ENCODE measurements around the gene TERT. TPM values are rescaled to one million over a fixed set of nuclear protein-coding genes. Genes with fewer than 3 reads are reported as not detected.

Gene TERT
- total RNA-seq, 2 donors from 2014 or later = not detected

- DNase-seq (no peak), ATAC-seq (no peak)
- intact Hi-C loops (cut with DNase I) = no loop called here
Observed at GRCh38 chr5:1215320-1216096, 79.4 kb downstream of the TERT start.

- DNase-seq = no peak
- ATAC-seq = no peak
- intact Hi-C loops (cut with DNase I) = no loop called here
Observed at GRCh38 chr5:1214936-1215220, 80.0 kb downstream of the TERT start.

GRCh38 chr5:1214163-1214935 is 80.5 kb downstream of the TERT start:
- ATAC-seq (no peak), DNase-seq (no peak)
- intact Hi-C loops (cut with DNase I) = no loop called here

GRCh38 chr5:1213508-1214162 is 81.2 kb downstream of the TERT start:
- peak; percentile 8 for DNase-seq
- intact Hi-C loops (cut with DNase I) = no loop called here
- ATAC-seq = no peak

GRCh38 chr5:1212881-1213280 is 82.0 kb downstream of the TERT start:
- intact Hi-C loops (cut with DNase I) = no loop called here
- peak; percentile 13 for DNase-seq

GRCh38 chr5:1212271-1212670 is 82.6 kb downstream of the TERT start:
- ATAC-seq (no peak), DNase-seq (peak; percentile 7)
- intact Hi-C loops (cut with DNase I) = no loop called here

More at GRCh38 chr5:1212881-1213280, 82.0 kb downstream of the TERT start:
- ATAC-seq = no peak

GRCh38 chr5:1211701-1212100 is 83.2 kb downstream of the TERT start:
- DNase-seq (no peak), ATAC-seq (no peak)
- intact Hi-C loops (cut with DNase I) = no loop called here

GRCh38 chr5:1210832-1211251 is 84.0 kb downstream of the TERT start:
- intact Hi-C loops (cut with DNase I) = no loop called here
- ATAC-seq (no peak), DNase-seq (no peak)

- DNase-seq (no peak), ATAC-seq (no peak)
- intact Hi-C loops (cut with DNase I) = no loop called here
Observed at GRCh38 chr5:1209896-1210776, 84.7 kb downstream of the TERT start.

- no peak for DNase-seq
- intact Hi-C loops (cut with DNase I) = no loop called here
- ATAC-seq = no peak
Observed at GRCh38 chr5:1209489-1209852, 85.4 kb downstream of the TERT start.

- intact Hi-C loops (cut with DNase I) = no loop called here
- DNase-seq (no peak), ATAC-seq (peak; percentile 26 to 43)
Observed at GRCh38 chr5:1208743-1209488, 86.0 kb downstream of the TERT start.

- ATAC-seq (no peak), DNase-seq (no peak)
- intact Hi-C loops (cut with DNase I) = no loop called here
Observed at GRCh38 chr5:1208221-1208742, 86.6 kb downstream of the TERT start.

- no peak for ATAC-seq
- no peak for DNase-seq
- intact Hi-C loops (cut with DNase I) = no loop called here
Observed at GRCh38 chr5:1207555-1207954, 87.3 kb downstream of the TERT start.

- no peak for DNase-seq
- no peak for ATAC-seq
- intact Hi-C loops (cut with DNase I) = no loop called here
Observed at GRCh38 chr5:1206521-1207412, 88.1 kb downstream of the TERT start.

GRCh38 chr5:1205255-1206180 is 89.3 kb downstream of the TERT start:
- ATAC-seq = no peak
- intact Hi-C loops (cut with DNase I) = no loop called here
- no peak for DNase-seq

- no peak for ATAC-seq
- DNase-seq = no peak
Observed at GRCh38 chr5:1204693-1205242, 90.1 kb downstream of the TERT start.

More at GRCh38 chr5:1204693-1205242, 90.1 kb downstream of the TERT start:
- intact Hi-C loops (cut with DNase I) = no loop called here
